NCI-H526 (cell line): Measurements from ENCODE around the gene CXCR2.

Source experiments
- DNase-seq, 2 experiments: peaks; one replicate each; lab custom pipeline; 2025; lab: John Stamatoyannopoulos, UW

Gene CXCR2

DNA sequence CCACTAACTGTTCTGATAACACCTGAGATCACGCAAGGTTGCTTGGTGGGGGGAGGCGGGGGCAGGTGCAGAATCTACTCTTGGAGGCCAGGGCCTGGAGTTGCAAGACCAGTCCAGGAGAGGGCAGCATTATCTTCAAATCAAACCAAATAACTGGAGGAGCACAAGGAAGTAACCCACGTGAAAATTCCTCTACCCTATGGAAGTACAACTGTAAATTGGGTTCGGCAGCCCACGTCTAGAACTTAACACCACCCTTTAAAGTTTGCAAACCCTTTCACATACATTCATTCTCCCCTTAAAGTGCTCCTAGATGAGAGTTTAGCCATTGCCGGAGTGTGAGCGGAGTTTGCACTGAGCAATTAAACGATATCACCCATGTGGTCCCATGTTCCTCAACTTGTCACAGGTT lies 60.5 kb downstream of the CXCR2 start:
- peak; percentile 31 to 82 for DNase-seq
